MCF 10A (cell line): ENCODE measurements around the gene TDRD12. TPM values are rescaled to one million over a fixed set of nuclear protein-coding genes. Genes with fewer than 3 reads are reported as not detected.
"Not testable (repeated sequence)": the region's sequence is repeated elsewhere in the genome, so short reads cannot be mapped to it uniquely, and the experiment has no call there.

Experiments
- BruUV-seq: library from RNA; stranded (reverse); fragments of 400-500 nt; replicated peaks from 2 replicates; lab custom pipeline; 2021; lab: Mats Ljungman, UMichigan
- CTCF ChIA-PET: fragments of 300-600 bp; sonication (Branson Sonifier 250); formaldehyde crosslinking; extraction: SDS; loops from one replicate; lab custom pipeline; 2021; ENCODE audit warnings: antibody characterized with exemption, inconsistent platforms; lab: Yijun Ruan, JAX
- POLR2A ChIA-PET: fragments of 300-600, 350-650 bp; sonication (Branson Sonifier 250); formaldehyde crosslinking; extraction: SDS; loops from one replicate; lab custom pipeline; 2020; ENCODE audit warnings: antibody characterized with exemption, inconsistent platforms; lab: Yijun Ruan, JAX
- DNase-seq: peaks from one replicate; pipeline ENCODE4 v3.0.0-alpha.2; 2018; ENCODE audit not compliant: unreplicated experiment
- H3K27ac Mint-ChIP-seq: one replicate; pipeline ENCODE4 v1.8.0; 2022; ENCODE audit warnings: mild to moderate bottlenecking, low read depth, mixed read lengths; ENCODE audit not compliant: unreplicated experiment
- H3K27me3 Mint-ChIP-seq: one replicate; pipeline ENCODE4 v1.8.0; 2022; ENCODE audit warnings: mixed read lengths; ENCODE audit not compliant: insufficient read depth, unreplicated experiment
- H3K36me3 Mint-ChIP-seq: one replicate; pipeline ENCODE4 v1.8.0; 2022; ENCODE audit warnings: mild to moderate bottlenecking, moderate library complexity, mixed read lengths; ENCODE audit not compliant: insufficient read depth, unreplicated experiment
- H3K4me1 Mint-ChIP-seq: one replicate; pipeline ENCODE4 v1.8.0; 2022; ENCODE audit warnings: mixed read lengths; ENCODE audit not compliant: insufficient read depth, unreplicated experiment
- H3K4me3 Mint-ChIP-seq: one replicate; pipeline ENCODE4 v1.8.0; 2022; ENCODE audit warnings: mild to moderate bottlenecking, moderate library complexity, mixed read lengths; ENCODE audit not compliant: unreplicated experiment
- H3K9me3 Mint-ChIP-seq: one replicate; pipeline ENCODE4 v1.8.0; 2022; ENCODE audit warnings: mixed read lengths; ENCODE audit not compliant: unreplicated experiment
- CTCF ChIP-seq: fragments of 200-600 bp; IDR thresholded peaks from one replicate; pipeline ENCODE4 v1.8.0; 2022; ENCODE audit warnings: antibody characterized with exemption, mild to moderate bottlenecking; ENCODE audit not compliant: unreplicated experiment
- intact Hi-C: fragments of 100-400 bp; cut with micrococcal nuclease; formaldehyde crosslinking; loops from 2 replicates; pipeline ENCODE4 v1.14.1; 2022
- total RNA-seq: library from RNA; stranded (reverse); gene quantifications from 2 replicates; pipeline ENCODE4 v1.2.3, GENCODE V29; 2022

The TDRD12 gene
- total RNA-seq, 1 experiment from 2014 or later, result 0.14 TPM

DNA sequence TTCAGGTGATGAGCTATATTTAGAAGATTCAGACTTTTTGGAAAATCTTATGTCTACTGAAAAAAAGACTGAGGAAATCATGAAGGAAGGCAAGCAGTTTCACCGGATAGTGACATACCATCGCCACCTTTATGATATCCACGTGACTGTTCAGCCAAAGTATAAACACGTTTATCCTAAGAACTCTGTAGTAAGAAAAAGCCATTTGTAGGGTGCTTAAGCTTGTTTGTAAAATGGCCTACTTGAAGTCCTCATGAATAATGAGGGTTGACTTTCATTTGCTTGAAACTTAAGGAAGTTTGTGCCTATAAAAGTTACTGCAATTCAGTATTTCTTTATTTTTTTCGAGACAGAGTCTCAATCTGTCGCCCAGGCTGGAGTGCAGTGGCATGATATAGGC, 7.8 kb upstream of the TDRD12 start:
- TF ChIP-seq CTCF, result no peak
- Mint-ChIP-seq H3K4me3 (no peak overlapping the region), H3K9me3 (no peaks in the 10 kb centered on the region), H3K27ac (no peak overlapping the region), H3K36me3 (peaks cover 83% of the 10 kb centered on the region), H3K27me3 (no peaks in the 10 kb centered on the region), H3K4me1 (no peaks in the 10 kb centered on the region)
- BruUV-seq, result no TSS peak
- ChIA-PET POLR2A (no interaction called here), CTCF (no interaction called here)
- DNase-seq, result no peak
- intact Hi-C loops, result no loop called here

- BruUV-seq, DNase-seq, H3K4me1 Mint-ChIP-seq, H3K27me3 Mint-ChIP-seq, H3K9me3 Mint-ChIP-seq, intact Hi-C loops, H3K4me3 Mint-ChIP-seq, H3K27ac Mint-ChIP-seq: not testable (repeated sequence)
- ChIA-PET POLR2A (interaction anchor here (0.6 kb wide), 1 partner anchor 28 kb away, joined by 3 read pairs; no protein-coding TSS in a partner anchor), CTCF (interaction anchor here (0.6 kb wide), 1 partner anchor 1585 kb away, joined by 3 read pairs; no protein-coding TSS in a partner anchor)
- peaks cover 50% of the 10 kb centered on the region for H3K36me3 Mint-ChIP-seq
Measured at GRCh38 chr19:32716203-32716602, 3.4 kb upstream of the TDRD12 start.

DNA sequence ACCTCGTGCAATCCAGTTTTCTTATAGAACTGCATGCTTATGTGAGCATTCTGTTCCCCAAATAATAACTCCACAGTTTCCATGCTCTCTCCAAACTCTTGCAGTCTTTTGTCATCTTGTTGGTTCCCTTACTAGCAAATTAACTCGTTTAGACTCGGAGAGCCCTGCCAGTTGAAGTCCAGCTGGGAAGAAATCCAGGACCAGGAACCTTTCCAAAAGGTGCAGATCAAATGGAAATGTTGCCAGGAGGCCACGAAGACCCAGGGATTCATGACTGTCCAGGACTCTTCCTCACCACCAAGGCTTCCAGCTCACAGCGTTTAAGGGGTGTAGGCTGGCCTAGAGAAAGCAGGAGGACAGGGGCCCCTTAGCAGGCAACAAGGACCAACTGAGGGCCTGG, 2.1 kb upstream of the TDRD12 start:
- H3K4me1 Mint-ChIP-seq, result no peaks in the 10 kb centered on the region
- no peaks in the 10 kb centered on the region for H3K9me3 Mint-ChIP-seq
- peaks cover 37% of the 10 kb centered on the region for H3K36me3 Mint-ChIP-seq
- BruUV-seq, result no TSS peak
- POLR2A ChIA-PET, result interaction anchor here (0.7 kb wide), 1 partner anchor 81 kb away, joined by 3 read pairs; no protein-coding TSS in a partner anchor
- TF ChIP-seq CTCF, result no peak
- DNase-seq, result no peak
- intact Hi-C loops, result no loop called here
- H3K4me3 Mint-ChIP-seq, result no peak overlapping the region
- no peak overlapping the region for H3K27ac Mint-ChIP-seq
- no peaks in the 10 kb centered on the region for H3K27me3 Mint-ChIP-seq
- CTCF ChIA-PET, result no interaction called here

DNA sequence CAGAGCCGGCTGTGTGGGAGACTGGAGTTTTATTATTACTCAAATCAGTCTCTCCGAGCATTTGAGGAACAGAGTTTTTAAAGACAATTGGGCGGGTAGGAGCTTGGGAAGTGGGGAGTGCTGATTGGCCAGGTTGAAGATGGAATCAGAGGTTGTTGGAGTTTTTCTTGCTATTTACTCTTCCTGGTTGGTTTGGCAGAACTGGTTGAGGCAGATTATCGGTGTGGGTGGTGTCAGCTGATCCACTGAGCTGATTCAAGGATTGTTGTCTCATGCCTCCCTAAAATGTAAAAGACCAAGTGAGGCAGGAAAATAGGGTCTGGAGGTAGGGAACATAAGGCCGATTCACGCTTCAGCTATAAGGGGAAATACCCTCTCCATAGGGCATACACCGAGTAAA, 1.3 kb upstream of the TDRD12 start:
- POLR2A ChIA-PET, result interaction anchor here (0.7 kb wide), 1 partner anchor 82 kb away, joined by 3 read pairs; no protein-coding TSS in a partner anchor
- CTCF ChIA-PET, result interaction anchor here (0.6 to 0.7 kb wide), 3 partner anchors 14 to 437 kb away, joined by 3 read pairs; no protein-coding TSS in a partner anchor

More for the DNA sequence above, 1.3 kb upstream of the TDRD12 start:
- Mint-ChIP-seq H3K27me3 (no peaks in the 10 kb centered on the region), H3K36me3 (peaks cover 30% of the 10 kb centered on the region), H3K4me1 (no peaks in the 10 kb centered on the region), H3K27ac (no peak overlapping the region), H3K9me3 (no peaks in the 10 kb centered on the region), H3K4me3 (no peak overlapping the region)
- intact Hi-C loops, result no loop called here
- no peak for DNase-seq
- no peak for TF ChIP-seq CTCF
- no TSS peak for BruUV-seq
